GM18498 (cell line): Measurements from ENCODE around the gene TULP3.
A peak's percentile ranks its signal among the peaks of the same experiment; 100 is the strongest.
"Not testable (repeated sequence)": the region's sequence is repeated elsewhere in the genome, so short reads cannot be mapped to it uniquely, and the experiment has no call there.

Experiments used
- ATAC-seq: cut with Tn5 transposase; IDR thresholded peaks from one replicate; pipeline ENCODE4 v1.9.1; 2021; ENCODE audit warnings: mild to moderate bottlenecking, moderate library complexity; ENCODE audit not compliant: unreplicated experiment

Gene TULP3

DNA sequence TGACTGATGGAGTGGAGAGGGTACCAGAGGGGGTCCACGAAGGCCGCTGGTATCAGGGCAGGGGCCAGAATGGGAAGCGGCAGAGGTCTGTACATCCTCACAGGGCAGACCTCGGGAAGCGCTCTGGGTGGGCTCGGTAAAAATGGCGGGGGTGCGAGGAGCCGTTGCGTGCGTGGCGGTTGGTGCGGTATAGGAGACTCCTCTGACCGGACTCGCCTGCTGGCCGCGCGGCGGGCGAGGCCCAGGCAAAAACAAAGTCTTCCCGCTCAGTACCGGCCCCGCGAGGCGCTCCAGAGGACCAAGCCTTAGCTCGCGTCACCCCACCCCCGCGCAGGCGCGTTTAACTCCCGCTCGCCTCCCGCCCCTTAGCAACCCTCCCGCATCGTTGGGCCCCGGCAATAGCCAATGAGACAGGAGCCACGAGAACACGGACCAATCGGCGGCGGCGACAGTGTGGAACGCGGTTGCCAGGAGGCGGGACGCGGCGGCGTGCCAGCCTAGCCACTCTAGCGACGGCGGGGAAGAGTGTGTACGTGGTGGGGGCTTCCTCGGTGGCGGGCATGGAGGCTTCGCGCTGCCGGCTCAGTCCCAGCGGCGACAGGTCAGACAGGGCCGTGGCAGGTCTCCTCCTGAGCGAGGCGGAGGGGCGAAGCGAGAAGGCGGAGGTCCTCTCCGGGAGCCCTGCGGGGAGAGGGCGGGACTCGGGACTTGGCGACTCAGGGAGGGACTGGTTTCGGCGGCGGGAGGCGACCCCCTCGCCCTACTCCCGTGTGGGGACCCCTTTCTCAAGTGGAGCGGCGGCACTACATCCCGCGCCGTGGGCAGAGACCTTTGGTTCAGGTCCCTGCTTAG lies at the start of gene TULP3:
Gene TULP3, plus strand, starts transcription at position 504 of the 852 bp plus-strand sequence. Its CDS starts 57 bp downstream, at position 561.
- peak; percentile 99 for ATAC-seq

DNA sequence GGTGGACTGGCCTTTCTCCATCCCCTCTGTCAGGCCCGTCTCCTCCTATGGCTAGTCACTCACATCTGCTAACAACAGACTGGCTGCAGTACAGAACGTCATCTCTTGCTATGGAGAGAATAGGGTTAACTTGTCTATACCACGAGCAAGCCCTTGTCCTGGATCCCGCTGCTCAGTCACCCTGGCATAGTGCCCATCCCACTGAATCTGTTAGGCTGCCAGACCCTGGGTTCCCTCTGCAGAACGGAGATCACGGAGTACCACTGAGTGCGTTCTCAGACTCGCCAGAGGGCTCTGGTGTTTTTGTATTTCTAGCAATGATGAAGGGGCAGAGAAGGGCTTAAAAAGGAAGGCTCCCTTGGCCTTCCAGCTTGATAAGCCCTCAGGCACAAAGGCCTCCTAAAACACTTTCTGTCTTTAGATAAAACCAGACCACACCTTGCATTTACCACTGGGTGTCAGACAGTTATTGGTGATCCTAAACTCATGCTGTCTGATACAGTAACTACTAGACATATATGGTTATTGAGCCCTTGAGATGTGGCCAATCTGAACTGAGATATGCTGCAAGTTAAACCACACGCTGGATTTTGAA lies 49.5 kb upstream of the TULP3 start:
- ATAC-seq = no peak

DNA sequence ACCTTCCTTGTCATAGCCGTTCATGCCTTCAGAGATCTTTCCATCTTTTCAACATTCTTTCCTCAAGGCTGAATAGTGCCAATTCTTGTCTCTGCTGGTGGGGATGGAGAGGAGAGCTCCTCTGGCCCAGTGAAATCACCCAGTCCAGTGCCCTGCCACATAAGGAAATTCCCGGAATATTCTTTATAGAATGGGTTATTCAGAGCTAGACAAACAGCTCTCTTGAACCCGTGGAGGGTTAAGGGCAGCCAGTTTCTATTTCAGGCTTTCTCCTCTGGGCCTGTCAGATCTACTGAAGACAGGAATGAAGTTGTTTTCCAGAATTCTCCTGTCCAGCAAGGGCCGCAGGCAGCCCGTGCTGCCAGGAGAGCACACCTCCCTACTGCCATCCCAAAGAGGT lies 47.7 kb upstream of the TULP3 start:
- no peak for ATAC-seq

GRCh38 chr12:2844786-2845185 lies 45.9 kb upstream of the TULP3 start:
- no peak for ATAC-seq

DNA sequence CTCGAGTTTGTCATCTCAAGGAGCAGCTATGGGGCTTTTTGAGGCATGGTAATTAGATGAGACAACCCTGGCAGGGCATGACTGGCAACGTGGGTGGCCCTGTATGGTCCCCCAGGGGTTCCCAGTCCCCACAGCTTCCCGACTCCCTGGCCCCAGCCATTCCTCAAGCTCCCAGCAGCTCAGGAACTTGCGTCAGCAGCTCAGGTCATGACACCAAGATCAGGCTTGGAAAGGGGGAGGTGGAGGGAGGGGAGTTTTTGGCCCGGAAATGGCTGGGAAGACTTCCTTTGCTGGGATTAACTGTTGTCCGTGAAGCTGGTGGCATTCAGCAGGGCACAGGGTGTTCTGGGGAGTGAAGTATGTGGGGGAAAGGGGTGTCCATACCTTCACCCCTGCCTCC lies 45.4 kb upstream of the TULP3 start:
- ATAC-seq = no peak

DNA sequence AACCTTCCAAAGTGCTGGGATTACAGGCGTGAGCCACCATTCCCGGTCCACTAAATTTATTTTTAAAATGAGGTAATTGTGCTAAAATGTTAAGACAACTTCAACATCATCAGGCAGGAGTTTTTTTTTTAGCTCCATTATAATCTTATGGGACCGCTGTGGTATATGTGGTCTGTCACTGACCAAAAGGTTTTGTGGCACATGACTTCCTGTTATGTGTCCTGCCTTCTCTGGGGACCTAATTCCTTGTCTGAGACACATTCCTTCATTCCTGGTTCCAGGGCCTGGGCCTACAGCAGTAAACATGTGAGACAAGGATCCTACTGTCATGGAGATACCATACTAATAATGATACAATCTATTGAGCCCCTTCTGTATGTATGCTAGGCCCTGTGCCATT lies 38.8 kb upstream of the TULP3 start:
- no peak for ATAC-seq

GRCh38 chr12:2853626-2854025 lies 37.1 kb upstream of the TULP3 start:
- no peak for ATAC-seq

DNA sequence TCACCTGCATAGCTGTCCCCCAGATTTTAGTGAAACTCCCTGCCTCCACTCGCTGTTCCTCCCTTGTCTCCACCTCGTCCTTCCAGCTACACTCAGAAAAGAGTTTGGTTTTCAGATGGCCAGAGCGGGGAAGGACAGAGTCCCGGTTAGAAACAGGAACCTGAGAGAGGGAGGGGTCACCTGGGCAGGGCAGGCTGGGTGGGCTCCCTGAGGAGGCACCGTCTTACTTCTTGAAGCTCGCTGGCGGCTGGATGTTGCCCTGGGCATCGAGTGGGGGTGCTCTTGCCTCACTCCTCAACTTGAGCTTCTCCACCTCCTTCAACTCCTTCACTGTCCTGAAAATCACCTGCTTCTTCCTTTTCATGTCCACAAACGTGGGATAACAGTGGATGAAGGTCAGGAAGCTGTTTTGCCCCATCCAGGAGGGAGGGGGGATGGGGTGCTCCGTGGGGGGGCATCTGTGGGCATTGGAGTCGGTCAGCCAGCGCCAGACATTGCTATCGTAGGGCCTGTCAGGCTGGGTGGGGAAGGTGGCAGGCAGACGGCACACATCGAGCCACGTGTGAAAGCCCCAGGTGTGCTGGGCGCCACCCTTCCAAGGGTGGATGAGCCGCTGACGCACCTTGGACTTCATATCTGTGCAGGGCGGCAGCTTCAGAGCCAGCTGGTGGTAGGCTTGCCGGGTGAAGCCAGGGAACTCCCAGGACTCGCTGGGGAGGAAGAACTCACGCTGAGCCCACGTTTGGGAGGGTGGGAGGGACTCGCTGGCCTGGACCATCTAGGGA lies 35.8 kb upstream of the TULP3 start:
- no peak for ATAC-seq

- no peak for ATAC-seq
Measured at GRCh38 chr12:2855546-2855945, 35.1 kb upstream of the TULP3 start.

GRCh38 chr12:2856051-2856450 lies 34.6 kb upstream of the TULP3 start:
- ATAC-seq = no peak

DNA sequence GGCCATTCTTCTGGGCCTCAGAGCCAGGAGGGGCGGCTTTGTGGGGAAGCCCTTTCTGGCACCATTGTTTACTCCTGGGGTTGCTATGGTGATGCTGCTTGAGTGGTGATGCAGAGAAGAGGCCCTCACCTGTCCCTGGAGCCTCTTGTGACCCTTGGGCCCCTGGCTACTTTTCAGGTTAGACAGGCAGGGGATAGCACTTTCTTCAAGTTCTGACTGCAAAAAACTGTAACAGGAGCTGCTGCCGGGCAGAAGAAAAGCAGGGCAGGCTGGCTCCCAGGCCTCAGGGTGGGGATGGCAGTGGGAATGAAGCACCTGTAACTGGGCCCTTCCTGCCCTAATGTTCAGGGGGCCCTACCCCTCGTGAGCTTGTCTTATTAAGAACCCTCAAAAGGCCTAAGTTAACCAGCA lies 33.7 kb upstream of the TULP3 start, which contains the start of gene TEX52:
Gene TEX52, minus strand, starts transcription at position 19 of the 411 bp plus-strand sequence. Its CDS starts 13 bp downstream, at position 6.
- no peak for ATAC-seq

- ATAC-seq = no peak
Measured at GRCh38 chr12:2857576-2857975, 33.1 kb upstream of the TULP3 start.

- ATAC-seq = no peak
Measured at GRCh38 chr12:2858334-2858733, 32.4 kb upstream of the TULP3 start.

DNA sequence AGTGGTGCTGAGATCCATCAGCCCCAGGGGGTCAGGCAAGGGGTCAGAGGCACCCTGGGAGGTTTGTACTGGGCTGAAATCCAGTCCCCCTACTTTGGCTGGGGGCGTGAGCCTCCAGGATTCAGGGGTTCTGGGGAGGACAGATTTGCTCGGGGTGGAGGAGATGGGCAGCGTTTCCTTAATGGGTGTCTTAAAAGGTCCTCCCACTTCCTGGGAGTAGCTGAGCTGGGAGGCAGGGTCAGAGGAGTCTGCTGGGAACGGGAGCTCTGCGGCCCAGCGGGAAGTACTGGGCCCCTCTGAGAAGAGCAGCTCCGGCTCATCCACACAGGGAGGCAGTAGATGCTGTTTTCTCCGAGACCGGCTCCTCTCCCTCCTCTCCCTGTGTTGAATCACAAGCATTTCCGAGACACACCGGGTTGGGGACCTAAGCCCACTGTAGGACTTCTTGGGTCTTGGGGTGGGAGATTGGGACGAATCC lies 31.7 kb upstream of the TULP3 start:
- no peak for ATAC-seq

- no peak for ATAC-seq
Measured at GRCh38 chr12:2860170-2860569, 30.5 kb upstream of the TULP3 start.

DNA sequence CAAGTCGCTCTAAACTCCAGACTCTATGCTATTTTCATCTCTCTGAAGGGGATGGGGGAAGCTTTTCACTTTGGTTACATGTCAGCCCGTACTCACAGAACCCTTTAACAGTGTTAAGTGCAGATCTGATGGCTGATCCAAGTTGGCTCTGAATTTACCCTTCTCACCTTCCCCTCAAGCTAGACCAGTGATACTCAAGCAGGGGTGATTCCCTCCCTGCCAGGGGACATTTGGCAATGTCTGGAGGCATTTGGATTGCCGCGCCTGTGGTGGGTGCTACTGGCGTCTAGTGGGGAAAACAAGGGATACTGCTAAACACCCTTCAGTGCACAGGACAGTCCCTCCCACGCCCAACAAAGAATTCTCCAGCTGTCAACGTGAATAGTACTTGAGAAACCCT lies 27.8 kb upstream of the TULP3 start:
- ATAC-seq = no peak

DNA sequence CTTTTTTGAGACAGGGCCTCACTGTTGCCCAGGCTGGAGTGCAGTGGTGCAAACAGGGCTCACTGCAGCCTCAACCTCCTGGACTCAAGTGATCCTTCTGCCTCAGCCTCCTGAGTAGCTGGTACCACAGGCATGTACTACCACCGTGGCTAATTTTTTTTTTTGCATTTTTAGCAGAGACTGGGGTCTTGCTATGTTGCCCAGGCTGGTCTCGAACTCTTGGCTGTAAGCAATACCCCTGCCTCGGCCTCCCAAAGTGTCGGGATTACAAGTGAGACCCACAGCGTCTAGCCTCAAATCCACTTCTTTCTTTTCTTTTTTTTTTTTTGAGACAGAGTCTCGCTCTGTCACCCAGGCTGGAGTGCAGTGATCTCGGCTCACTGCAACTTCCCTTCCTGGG lies 27.3 kb upstream of the TULP3 start:
- ATAC-seq = not testable (repeated sequence)

- ATAC-seq = no peak
Measured at GRCh38 chr12:2864198-2864597, 26.5 kb upstream of the TULP3 start.

- not testable (repeated sequence) for ATAC-seq
Measured at GRCh38 chr12:2868986-2869632, 21.6 kb upstream of the TULP3 start.

GRCh38 chr12:2876431-2877046 lies 14.2 kb upstream of the TULP3 start:
- ATAC-seq = peak; percentile 35
